ENCODE results near the gene TRMO. TPM values are rescaled to one million over a fixed set of nuclear protein-coding genes. Genes with fewer than 3 reads are reported as not detected.

Gene TRMO
- total RNA-seq, 2 donors from 2014 or later: 14.5 to 17.1 TPM

GRCh38 chr9:97866848-97867247, 55.5 kb downstream of the TRMO start:
- H3K9me3 ChIP-seq: peaks cover 0 to 13% (median 0%) of the 10 kb centered on the region in 3 donors

GRCh38 chr9:97866300-97866699, 56.0 kb downstream of the TRMO start:
- intact Hi-C loops (cut with DNase I): no loop called here
- Histone ChIP-seq H3K27ac (no peak overlapping the region), H3K27me3 (no peaks in the 10 kb centered on the region), H3K36me3 (replicated peaks in 1 of 2; ENCODE audit: insufficient read depth in 1 of 2, low read depth in 2 of 2) (no peaks in the 10 kb centered on the region), H3K4me3 (no peak overlapping the region), H3K4me1 (no peaks in the 10 kb centered on the region), H3K9me3 (peaks cover 0 to 13% (median 0%) of the 10 kb centered on the region in 3 donors)
- no peak for DNase-seq
- TF ChIP-seq CTCF (IDR thresholded peaks at IDR 0.05) (no peak), POLR2A (IDR thresholded peaks at IDR 0.05) (no peak)
- ATAC-seq: no peak
- 95 to 100% methylated on average over 1 of the region's 1 CpG for WGBS, 2 donors

More at GRCh38 chr9:97866848-97867247, 55.5 kb downstream of the TRMO start:
- TF ChIP-seq CTCF (IDR thresholded peaks at IDR 0.05) (no peak), POLR2A (IDR thresholded peaks at IDR 0.05) (no peak)
- DNase-seq: no peak
- no peaks in the 10 kb centered on the region for H3K36me3 ChIP-seq (replicated peaks in 1 of 2; ENCODE audit: insufficient read depth in 1 of 2, low read depth in 2 of 2)
- H3K27ac ChIP-seq: no peak overlapping the region
- no peak for ATAC-seq
- H3K27me3 ChIP-seq: no peaks in the 10 kb centered on the region
- intact Hi-C loops (cut with DNase I): no loop called here
- H3K4me3 ChIP-seq: no peak overlapping the region
- no peaks in the 10 kb centered on the region for H3K4me1 ChIP-seq

- ATAC-seq: no peak
- no peak for TF ChIP-seq POLR2A (IDR thresholded peaks at IDR 0.05)
- TF ChIP-seq CTCF (IDR thresholded peaks at IDR 0.05): no peak
- H3K27ac ChIP-seq: no peak overlapping the region
- H3K36me3 ChIP-seq (replicated peaks in 1 of 2; ENCODE audit: insufficient read depth in 1 of 2, low read depth in 2 of 2): no peaks in the 10 kb centered on the region
- H3K9me3 ChIP-seq: peaks cover 0 to 13% (median 0%) of the 10 kb centered on the region in 3 donors
- no peak for DNase-seq
- no peaks in the 10 kb centered on the region for H3K4me1 ChIP-seq
- WGBS, 2 donors: 47 to 55% methylated on average over 1 of the region's 1 CpG
- no peak overlapping the region for H3K4me3 ChIP-seq
- intact Hi-C loops (cut with DNase I): no loop called here
- H3K27me3 ChIP-seq: no peaks in the 10 kb centered on the region
Measured at GRCh38 chr9:97864396-97864795, 57.9 kb downstream of the TRMO start.

- Histone ChIP-seq H3K27ac (no peak overlapping the region), H3K4me3 (no peak overlapping the region), H3K9me3 (peaks cover 0 to 13% (median 0%) of the 10 kb centered on the region in 3 donors), H3K4me1 (no peaks in the 10 kb centered on the region), H3K36me3 (replicated peaks in 1 of 2; ENCODE audit: insufficient read depth in 1 of 2, low read depth in 2 of 2) (no peaks in the 10 kb centered on the region), H3K27me3 (no peaks in the 10 kb centered on the region)
- intact Hi-C loops (cut with DNase I): no loop called here
- WGBS, 2 donors: 84 to 87% methylated on average over 7 of the region's 7 CpGs
- no peak for TF ChIP-seq POLR2A (IDR thresholded peaks at IDR 0.05)
- TF ChIP-seq CTCF (IDR thresholded peaks at IDR 0.05): no peak
- ATAC-seq (no peak), DNase-seq (no peak)
Measured at GRCh38 chr9:97863314-97863713, 59.0 kb downstream of the TRMO start.

- TF ChIP-seq POLR2A (IDR thresholded peaks at IDR 0.05) (no peak), CTCF (IDR thresholded peaks at IDR 0.05) (no peak)
- H3K4me3 ChIP-seq: no peak overlapping the region
- peaks cover 0 to 9% of the 10 kb centered on the region in 2 donors for H3K27me3 ChIP-seq
- peaks cover 6% of the 10 kb centered on the region for H3K4me1 ChIP-seq
- 87 to 88% methylated on average over 5 of the region's 5 CpGs for WGBS, 2 donors
- no peak overlapping the region for H3K27ac ChIP-seq
- no peaks in the 10 kb centered on the region for H3K36me3 ChIP-seq (replicated peaks in 1 of 2; ENCODE audit: insufficient read depth in 1 of 2, low read depth in 2 of 2)
- DNase-seq (no peak), ATAC-seq (no peak)
- intact Hi-C loops (cut with DNase I): no loop called here
- peaks cover 0 to 6% (median 0%) of the 10 kb centered on the region in 3 donors for H3K9me3 ChIP-seq
Measured at GRCh38 chr9:97861148-97861475, 61.2 kb downstream of the TRMO start.

All from body of pancreas (tissue), 4 donors.